Activated naive CD8-positive, alpha-beta T cell treated with anti-CD3 and anti-CD28 coated beads, Interleukin-2, amount 50 U/mL, for 24 hours (primary cell): ENCODE data around the gene SLC2A4RG.

ENCODE experiments used
- ATAC-seq: fragments of 150-1000 bp; cut with Tn5 transposase; one replicate; pipeline ENCODE4 v1.10.0; 2021
- DNase-seq: peaks from one replicate; pipeline ENCODE4 v3.0.0; 2021
- H3K27ac Mint-ChIP-seq: one replicate; pipeline ENCODE4 v1.8.0; 2021; ENCODE audit warnings: mild to moderate bottlenecking, mixed read lengths
- H3K27me3 Mint-ChIP-seq: one replicate; pipeline ENCODE4 v1.8.0; 2021; ENCODE audit warnings: mixed read lengths
- H3K36me3 Mint-ChIP-seq: one replicate; pipeline ENCODE4 v1.8.0; 2021; ENCODE audit warnings: low read depth, mixed read lengths
- H3K4me1 Mint-ChIP-seq: one replicate; pipeline ENCODE4 v1.8.0; 2021; ENCODE audit warnings: mixed read lengths
- H3K4me3 Mint-ChIP-seq: one replicate; pipeline ENCODE4 v1.8.0; 2021; ENCODE audit warnings: mild to moderate bottlenecking, moderate library complexity, mixed read lengths
- H3K9me3 Mint-ChIP-seq: one replicate; pipeline ENCODE4 v1.8.0; 2021; ENCODE audit warnings: mixed read lengths

Gene SLC2A4RG

GRCh38 chr20:63765082-63765873, 25.7 kb downstream of the SLC2A4RG start:
- Mint-ChIP-seq H3K36me3 (no peaks in the 10 kb centered on the region), H3K4me1 (no peaks in the 10 kb centered on the region), H3K27me3 (no peaks in the 10 kb centered on the region), H3K27ac (no peak overlapping the region), H3K9me3 (no peaks in the 10 kb centered on the region), H3K4me3 (no peak overlapping the region)
- DNase-seq (no peak), ATAC-seq (no peak)

- H3K27ac Mint-ChIP-seq = no peak overlapping the region
- no peak overlapping the region for H3K4me3 Mint-ChIP-seq
- no peak for ATAC-seq
- H3K36me3 Mint-ChIP-seq = no peaks in the 10 kb centered on the region
- no peak for DNase-seq
- no peaks in the 10 kb centered on the region for H3K9me3 Mint-ChIP-seq
- H3K27me3 Mint-ChIP-seq = no peaks in the 10 kb centered on the region
- H3K4me1 Mint-ChIP-seq = no peaks in the 10 kb centered on the region
Measured at GRCh38 chr20:63765902-63766301, 26.3 kb downstream of the SLC2A4RG start.

- no peaks in the 10 kb centered on the region for H3K4me1 Mint-ChIP-seq
- no peak overlapping the region for H3K27ac Mint-ChIP-seq
- H3K36me3 Mint-ChIP-seq = no peaks in the 10 kb centered on the region
- H3K27me3 Mint-ChIP-seq = no peaks in the 10 kb centered on the region
- DNase-seq = no peak
- no peak overlapping the region for H3K4me3 Mint-ChIP-seq
- no peak for ATAC-seq
- no peaks in the 10 kb centered on the region for H3K9me3 Mint-ChIP-seq
Measured at GRCh38 chr20:63766695-63767426, 27.3 kb downstream of the SLC2A4RG start.

GRCh38 chr20:63767456-63767855, 27.9 kb downstream of the SLC2A4RG start:
- no peaks in the 10 kb centered on the region for H3K9me3 Mint-ChIP-seq
- no peaks in the 10 kb centered on the region for H3K4me1 Mint-ChIP-seq
- no peaks in the 10 kb centered on the region for H3K27me3 Mint-ChIP-seq
- H3K36me3 Mint-ChIP-seq = no peaks in the 10 kb centered on the region
- no peak overlapping the region for H3K27ac Mint-ChIP-seq
- ATAC-seq (no peak), DNase-seq (no peak)
- H3K4me3 Mint-ChIP-seq = no peak overlapping the region

GRCh38 chr20:63767886-63768285, 28.3 kb downstream of the SLC2A4RG start:
- Mint-ChIP-seq H3K27me3 (no peaks in the 10 kb centered on the region), H3K9me3 (no peaks in the 10 kb centered on the region), H3K4me3 (no peak overlapping the region), H3K36me3 (no peaks in the 10 kb centered on the region), H3K27ac (no peak overlapping the region), H3K4me1 (no peaks in the 10 kb centered on the region)
- ATAC-seq (no peak), DNase-seq (no peak)

GRCh38 chr20:63768591-63769515, 29.3 kb downstream of the SLC2A4RG start:
- DNase-seq (no peak), ATAC-seq (no peak)
- H3K4me3 Mint-ChIP-seq = no peak overlapping the region
- no peak overlapping the region for H3K27ac Mint-ChIP-seq
- no peaks in the 10 kb centered on the region for H3K9me3 Mint-ChIP-seq
- H3K36me3 Mint-ChIP-seq = no peaks in the 10 kb centered on the region
- no peaks in the 10 kb centered on the region for H3K27me3 Mint-ChIP-seq
- H3K4me1 Mint-ChIP-seq = no peaks in the 10 kb centered on the region

GRCh38 chr20:63769891-63770474, 30.4 kb downstream of the SLC2A4RG start:
- ATAC-seq = no peak
- no peak overlapping the region for H3K27ac Mint-ChIP-seq

GRCh38 chr20:63771046-63771707, 31.6 kb downstream of the SLC2A4RG start:
- no peak for DNase-seq
- H3K36me3 Mint-ChIP-seq = no peaks in the 10 kb centered on the region
- H3K4me1 Mint-ChIP-seq = no peaks in the 10 kb centered on the region
- no peak for ATAC-seq
- no peak overlapping the region for H3K27ac Mint-ChIP-seq
- H3K9me3 Mint-ChIP-seq = no peaks in the 10 kb centered on the region
- H3K27me3 Mint-ChIP-seq = no peaks in the 10 kb centered on the region
- no peak overlapping the region for H3K4me3 Mint-ChIP-seq

More at GRCh38 chr20:63769891-63770474, 30.4 kb downstream of the SLC2A4RG start:
- Mint-ChIP-seq H3K9me3 (no peaks in the 10 kb centered on the region), H3K36me3 (no peaks in the 10 kb centered on the region), H3K27me3 (no peaks in the 10 kb centered on the region), H3K4me3 (no peak overlapping the region), H3K4me1 (no peaks in the 10 kb centered on the region)
- DNase-seq = no peak

GRCh38 chr20:63772781-63773518, 33.4 kb downstream of the SLC2A4RG start:
- Mint-ChIP-seq H3K27ac (no peak overlapping the region), H3K36me3 (no peaks in the 10 kb centered on the region), H3K4me3 (no peak overlapping the region), H3K4me1 (no peaks in the 10 kb centered on the region), H3K9me3 (no peaks in the 10 kb centered on the region), H3K27me3 (no peaks in the 10 kb centered on the region)
- DNase-seq = no peak
- ATAC-seq = no peak

- no peaks in the 10 kb centered on the region for H3K4me1 Mint-ChIP-seq
- H3K4me3 Mint-ChIP-seq = no peak overlapping the region
- no peak overlapping the region for H3K27ac Mint-ChIP-seq
- no peaks in the 10 kb centered on the region for H3K9me3 Mint-ChIP-seq
- H3K36me3 Mint-ChIP-seq = no peaks in the 10 kb centered on the region
- DNase-seq (no peak), ATAC-seq (no peak)
- H3K27me3 Mint-ChIP-seq = no peaks in the 10 kb centered on the region
Measured at GRCh38 chr20:63773571-63774241, 34.1 kb downstream of the SLC2A4RG start.

GRCh38 chr20:63774306-63774705, 34.7 kb downstream of the SLC2A4RG start:
- DNase-seq (no peak), ATAC-seq (no peak)
- Mint-ChIP-seq H3K4me3 (no peak overlapping the region), H3K4me1 (no peaks in the 10 kb centered on the region), H3K36me3 (no peaks in the 10 kb centered on the region), H3K27me3 (no peaks in the 10 kb centered on the region), H3K27ac (no peak overlapping the region), H3K9me3 (no peaks in the 10 kb centered on the region)

- no peaks in the 10 kb centered on the region for H3K36me3 Mint-ChIP-seq
- H3K4me3 Mint-ChIP-seq = no peak overlapping the region
- no peak for ATAC-seq
- no peak overlapping the region for H3K27ac Mint-ChIP-seq
- no peaks in the 10 kb centered on the region for H3K27me3 Mint-ChIP-seq
- DNase-seq = peak; percentile 45
- no peaks in the 10 kb centered on the region for H3K9me3 Mint-ChIP-seq
- H3K4me1 Mint-ChIP-seq = peaks cover 2% of the 10 kb centered on the region
Measured at GRCh38 chr20:63775096-63775978, 35.8 kb downstream of the SLC2A4RG start.
